SK-N-SH (cell line): Measurements from ENCODE around the gene KRTAP5-5. TPM values are rescaled to one million over a fixed set of nuclear protein-coding genes. Genes with fewer than 3 reads are reported as not detected.

Source experiments
- CTCF ChIA-PET: fragments of 300-600, 350-600 bp; formaldehyde crosslinking; extraction: SDS; loops from one replicate; lab custom pipeline; 2021; lab: Yijun Ruan, JAX
- POLR2A ChIA-PET: fragments of 350-600 bp; sonication (Branson Sonifier 250); formaldehyde crosslinking; extraction: SDS; loops from one replicate; lab custom pipeline; 2020; ENCODE audit warnings: antibody characterized with exemption, inconsistent platforms; lab: Yijun Ruan, JAX
- DNase-seq: peaks from one replicate; pipeline ENCODE4 v3.0.0; 2012
- H2AFZ ChIP-seq: fragments of 200-600 bp; sonication (generic); 2 replicates; pipeline ENCODE4 v1.8.1; 2016; ENCODE audit warnings: antibody characterized with exemption, mild to moderate bottlenecking, low read depth
- H3F3A ChIP-seq: fragments of 200-600 bp; sonication (generic); replicated peaks from 2 replicates; pipeline ENCODE3; 2016; ENCODE audit warnings: antibody characterized with exemption, mild to moderate bottlenecking; ENCODE audit not compliant: insufficient read depth
- H3K27ac ChIP-seq, 2 experiments: fragments of 200-500 bp in 1 of 2; fragments of 200-600 bp in 1 of 2; sonication (Bioruptor generic) in 1 of 2; sonication (generic), shearing (Covaris generic) in 1 of 2; 2 replicates each; pipeline versions ENCODE4 v1.5.1 to v1.6.1; 2014 to 2016; ENCODE audit warnings: low read depth in 2 of 2, inconsistent platforms in 1 of 2, low read length in 1 of 2, mild to moderate bottlenecking in 1 of 2, mixed read lengths in 1 of 2
- H3K27me3 ChIP-seq: fragments of 200-600 bp; sonication (generic), shearing (Covaris generic); 2 replicates; pipeline ENCODE4 v1.6.1; 2016; ENCODE audit warnings: mixed run types; ENCODE audit not compliant: insufficient read depth
- H3K36me3 ChIP-seq, 2 experiments: fragments of 200-500 bp in 1 of 2; fragments of 200-600 bp in 1 of 2; sonication (Bioruptor generic) in 1 of 2; sonication (generic) in 1 of 2; replicated peaks in 1 of 2; 2 replicates each; pipeline versions ENCODE3 to v1.5.1; 2014 to 2016; ENCODE audit warnings: low read length in 1 of 2, mild to moderate bottlenecking in 1 of 2; ENCODE audit not compliant: insufficient read depth in 2 of 2, control insufficient read depth in 1 of 2
- H3K4me1 ChIP-seq, 2 experiments: fragments of 200-500 bp in 1 of 2; fragments of 200-600 bp in 1 of 2; sonication (Bioruptor generic) in 1 of 2; sonication (generic), shearing (Covaris generic) in 1 of 2; 2 replicates each; pipeline versions ENCODE4 v1.5.1 to v1.6.1; 2014 to 2016; ENCODE audit warnings: low read depth in 1 of 2, low read length in 1 of 2, mixed run types in 1 of 2; ENCODE audit not compliant: insufficient read depth in 2 of 2, control insufficient read depth in 1 of 2
- H3K4me2 ChIP-seq: fragments of 200-600 bp; sonication (generic), shearing (Covaris generic); 2 replicates; pipeline ENCODE4 v1.6.1; 2017; ENCODE audit warnings: mixed run types
- H3K4me3 ChIP-seq, 2 experiments: fragments of 200-500 bp in 1 of 2; fragments of 200-600 bp in 1 of 2; sonication (Bioruptor generic) in 1 of 2; sonication (generic), shearing (Covaris generic) in 1 of 2; 2 replicates each; pipeline versions ENCODE4 v1.5.1 to v1.8.1; 2014 to 2016; ENCODE audit warnings: low read depth in 2 of 2, inconsistent platforms in 1 of 2, low read length in 1 of 2, mild to moderate bottlenecking in 1 of 2, mixed read lengths in 1 of 2, moderate library complexity in 1 of 2
- H3K79me2 ChIP-seq: fragments of 200-600 bp; sonication (generic); 2 replicates; pipeline ENCODE4 v1.8.1; 2017; ENCODE audit warnings: mild to moderate bottlenecking; ENCODE audit not compliant: insufficient read depth
- H3K9ac ChIP-seq: fragments of 200-600 bp; sonication (generic); 2 replicates; pipeline ENCODE4 v1.6.1; 2017; ENCODE audit warnings: mixed run types
- H3K9me2 ChIP-seq: fragments of 200-600 bp; sonication (generic); 2 replicates; pipeline ENCODE4 v1.6.1; 2017; ENCODE audit warnings: mixed run types
- H3K9me3 ChIP-seq: fragments of 200-600 bp; sonication (generic); 2 replicates; pipeline ENCODE4 v1.6.1; 2017; ENCODE audit warnings: mixed run types, mild to moderate bottlenecking, moderate library complexity
- H4K20me1 ChIP-seq: fragments of 200-600 bp; sonication (generic); 2 replicates; pipeline ENCODE4 v1.6.1; 2017; ENCODE audit warnings: mild to moderate bottlenecking, mixed run types; ENCODE audit not compliant: insufficient read depth
- CHD2 ChIP-seq: fragments of 150-350 bp; IDR thresholded peaks from 2 replicates; pipeline ENCODE4 v1.6.1; 2018; ENCODE audit warnings: low read length; ENCODE audit not compliant: partially characterized antibody
- ELF1 ChIP-seq: IDR thresholded peaks from 2 replicates; pipeline ENCODE4 v1.4.0; 2012
- EZH2phosphoT487 ChIP-seq: fragments of 200-600 bp; sonication (generic); IDR thresholded peaks from 2 replicates; pipeline ENCODE4 v1.6.1; 2017; ENCODE audit warnings: low read depth, mixed run types, mild to moderate bottlenecking, antibody characterized with exemption, moderate library complexity, borderline replicate concordance
- FOSL2 ChIP-seq: IDR thresholded peaks from 2 replicates; pipeline ENCODE4 v1.4.0; 2012; ENCODE audit warnings: low read depth, mild to moderate bottlenecking, moderate library complexity, borderline replicate concordance
- FOXJ3 ChIP-seq: sonication (generic); formaldehyde crosslinking; IDR thresholded peaks from 2 replicates; pipeline ENCODE4 v1.5.1; 2020; ENCODE audit warnings: mild to moderate bottlenecking, missing genetic modification reagents
- GABPA ChIP-seq: IDR thresholded peaks from 2 replicates; pipeline ENCODE4 v1.4.0; 2012; ENCODE audit warnings: low read depth, mild to moderate bottlenecking
- JUND ChIP-seq: IDR thresholded peaks from 2 replicates; pipeline ENCODE4 v1.4.0; 2012
- NFIC ChIP-seq: IDR thresholded peaks from 2 replicates; pipeline ENCODE4 v1.4.0; 2012; ENCODE audit warnings: borderline replicate concordance
- RAD21 ChIP-seq: IDR thresholded peaks from 2 replicates; pipeline ENCODE4 v1.6.1; 2012; ENCODE audit warnings: mild to moderate bottlenecking, low read length
- RCOR1 ChIP-seq: fragments of 150-350 bp; IDR thresholded peaks from 2 replicates; pipeline ENCODE4 v1.6.1; 2017; ENCODE audit warnings: antibody characterized with exemption, low read length
- TCF12 ChIP-seq: IDR thresholded peaks from 2 replicates; pipeline ENCODE4 v1.4.0; 2012
- TEAD4 ChIP-seq: IDR thresholded peaks from 2 replicates; pipeline ENCODE4 v1.4.0; 2012; ENCODE audit warnings: mild to moderate bottlenecking, borderline replicate concordance; ENCODE audit not compliant: insufficient read depth
- USF1 ChIP-seq: IDR thresholded peaks from 2 replicates; pipeline ENCODE4 v1.4.0; 2012; ENCODE audit warnings: low read depth, borderline replicate concordance
- YY1 ChIP-seq: IDR thresholded peaks from 2 replicates; pipeline ENCODE4 v1.4.0; 2012; ENCODE audit warnings: low read depth, mild to moderate bottlenecking
- WGBS: methylation state at CpG from one replicate; pipeline ENCODE4 v1.1.6; 2017; ENCODE audit warnings: low lambda C conversion rate; 5-methylcytosine and 5-hydroxymethylcytosine counted together
- polyA plus RNA-seq, 3 experiments: library from polyadenylated mRNA; depleted of rRNA; stranded (reverse); fragments of >200 nt; gene quantifications; 2 replicates each; pipeline ENCODE4 v1.2.3, GENCODE V29; 2012
- TF ChIP-seq, protein P1 (sequence below): IDR thresholded peaks from 2 replicates; pipeline ENCODE4; 2012
- TF ChIP-seq, protein P2 (sequence below): fragments of 150-350 bp; IDR thresholded peaks from 2 replicates; pipeline ENCODE4 v1.6.1; 2016; ENCODE audit warnings: mild to moderate bottlenecking, low read depth, low read length
- TF ChIP-seq, protein P3 (sequence below): fragments of 150-350 bp; IDR thresholded peaks from 2 replicates; pipeline ENCODE4 v1.6.1; 2017; ENCODE audit warnings: antibody characterized with exemption, low read length, low read depth, borderline replicate concordance
- TF ChIP-seq, protein P4 (sequence below): IDR thresholded peaks from 2 replicates; pipeline ENCODE4 v1.4.0; 2012; ENCODE audit warnings: low read depth, borderline replicate concordance

Gene KRTAP5-5
- polyA plus RNA-seq, 1 of the 3 experiments (the other 2 are of a cell fraction): not detected

DNA sequence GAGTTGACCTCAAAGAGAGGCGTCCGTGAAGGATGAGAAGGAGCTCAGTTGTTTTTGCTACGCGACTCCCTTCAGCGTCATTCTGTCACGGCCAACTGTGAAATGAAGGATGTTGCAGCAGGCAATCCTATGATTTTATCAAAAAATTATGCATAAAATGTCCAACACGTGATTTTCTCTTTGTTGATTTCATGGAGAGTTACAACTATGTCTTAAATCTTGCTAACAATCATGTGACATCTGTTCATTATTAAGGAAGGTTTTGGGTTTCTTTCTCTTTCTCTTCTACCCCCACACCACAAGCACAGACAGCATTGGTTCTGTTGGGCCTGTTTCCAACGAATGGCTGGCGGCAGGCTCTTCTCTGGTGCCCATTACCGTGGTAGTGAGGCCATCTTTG lies 11.3 kb upstream of the KRTAP5-5 start:
- Histone ChIP-seq H3K9me2 (no peaks in the 10 kb centered on the region), H4K20me1 (no peaks in the 10 kb centered on the region), H3K4me3 (no peak overlapping the region), H3K9me3 (no peaks in the 10 kb centered on the region), H2AFZ (no peak overlapping the region), H3K9ac (no peak overlapping the region), H3K4me1 (no peaks in the 10 kb centered on the region; a peak in 1 of 4 replicates), H3K36me3 (no peaks in the 10 kb centered on the region), H3K27ac (no peak overlapping the region), H3K4me2 (no peak overlapping the region), H3K27me3 (no peaks in the 10 kb centered on the region; the same call in 1 of the 2 replicates), H3K79me2 (no peaks in the 10 kb centered on the region), H3F3A (no peaks in the 10 kb centered on the region)
- WGBS: 50% methylated on average over 10 of the region's 10 CpGs
- CTCF ChIA-PET: interaction anchor here (0.8 to 3.7 kb wide), 3 partner anchors 10 to 22 kb away, joined by 3 to 16 read pairs (median 12); partner anchors contain the start of gene KRTAP5-5
- DNase-seq: no peak
- TF ChIP-seq, protein P1, sequence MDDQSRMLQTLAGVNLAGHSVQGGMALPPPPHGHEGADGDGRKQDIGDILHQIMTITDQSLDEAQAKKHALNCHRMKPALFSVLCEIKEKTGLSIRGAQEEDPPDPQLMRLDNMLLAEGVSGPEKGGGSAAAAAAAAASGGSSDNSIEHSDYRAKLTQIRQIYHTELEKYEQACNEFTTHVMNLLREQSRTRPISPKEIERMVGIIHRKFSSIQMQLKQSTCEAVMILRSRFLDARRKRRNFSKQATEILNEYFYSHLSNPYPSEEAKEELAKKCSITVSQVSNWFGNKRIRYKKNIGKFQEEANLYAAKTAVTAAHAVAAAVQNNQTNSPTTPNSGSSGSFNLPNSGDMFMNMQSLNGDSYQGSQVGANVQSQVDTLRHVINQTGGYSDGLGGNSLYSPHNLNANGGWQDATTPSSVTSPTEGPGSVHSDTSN: no peak
- TF ChIP-seq YY1: no peak
- no peak for TF ChIP-seq FOXJ3 (CRISPR knock-in tag)
- no peak for TF ChIP-seq EZH2phosphoT487
- TF ChIP-seq, protein P2, sequence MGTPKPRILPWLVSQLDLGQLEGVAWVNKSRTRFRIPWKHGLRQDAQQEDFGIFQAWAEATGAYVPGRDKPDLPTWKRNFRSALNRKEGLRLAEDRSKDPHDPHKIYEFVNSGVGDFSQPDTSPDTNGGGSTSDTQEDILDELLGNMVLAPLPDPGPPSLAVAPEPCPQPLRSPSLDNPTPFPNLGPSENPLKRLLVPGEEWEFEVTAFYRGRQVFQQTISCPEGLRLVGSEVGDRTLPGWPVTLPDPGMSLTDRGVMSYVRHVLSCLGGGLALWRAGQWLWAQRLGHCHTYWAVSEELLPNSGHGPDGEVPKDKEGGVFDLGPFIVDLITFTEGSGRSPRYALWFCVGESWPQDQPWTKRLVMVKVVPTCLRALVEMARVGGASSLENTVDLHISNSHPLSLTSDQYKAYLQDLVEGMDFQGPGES: no peak
- no peak for TF ChIP-seq USF1
- TF ChIP-seq FOSL2: no peak
- TF ChIP-seq JUND: no peak
- no peak for TF ChIP-seq RAD21
- no peak for TF ChIP-seq NFIC
- no peak for TF ChIP-seq GABPA
- TF ChIP-seq CHD2: no peak
- TF ChIP-seq, protein P3, sequence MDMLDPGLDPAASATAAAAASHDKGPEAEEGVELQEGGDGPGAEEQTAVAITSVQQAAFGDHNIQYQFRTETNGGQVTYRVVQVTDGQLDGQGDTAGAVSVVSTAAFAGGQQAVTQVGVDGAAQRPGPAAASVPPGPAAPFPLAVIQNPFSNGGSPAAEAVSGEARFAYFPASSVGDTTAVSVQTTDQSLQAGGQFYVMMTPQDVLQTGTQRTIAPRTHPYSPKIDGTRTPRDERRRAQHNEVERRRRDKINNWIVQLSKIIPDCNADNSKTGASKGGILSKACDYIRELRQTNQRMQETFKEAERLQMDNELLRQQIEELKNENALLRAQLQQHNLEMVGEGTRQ: no peak
- no peak for TF ChIP-seq RCOR1
- TF ChIP-seq, protein P4, sequence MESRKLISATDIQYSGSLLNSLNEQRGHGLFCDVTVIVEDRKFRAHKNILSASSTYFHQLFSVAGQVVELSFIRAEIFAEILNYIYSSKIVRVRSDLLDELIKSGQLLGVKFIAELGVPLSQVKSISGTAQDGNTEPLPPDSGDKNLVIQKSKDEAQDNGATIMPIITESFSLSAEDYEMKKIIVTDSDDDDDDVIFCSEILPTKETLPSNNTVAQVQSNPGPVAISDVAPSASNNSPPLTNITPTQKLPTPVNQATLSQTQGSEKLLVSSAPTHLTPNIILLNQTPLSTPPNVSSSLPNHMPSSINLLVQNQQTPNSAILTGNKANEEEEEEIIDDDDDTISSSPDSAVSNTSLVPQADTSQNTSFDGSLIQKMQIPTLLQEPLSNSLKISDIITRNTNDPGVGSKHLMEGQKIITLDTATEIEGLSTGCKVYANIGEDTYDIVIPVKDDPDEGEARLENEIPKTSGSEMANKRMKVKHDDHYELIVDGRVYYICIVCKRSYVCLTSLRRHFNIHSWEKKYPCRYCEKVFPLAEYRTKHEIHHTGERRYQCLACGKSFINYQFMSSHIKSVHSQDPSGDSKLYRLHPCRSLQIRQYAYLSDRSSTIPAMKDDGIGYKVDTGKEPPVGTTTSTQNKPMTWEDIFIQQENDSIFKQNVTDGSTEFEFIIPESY: no peak
- no peak for TF ChIP-seq TCF12
- no peak for TF ChIP-seq ELF1
- no peak for TF ChIP-seq TEAD4
- TF ChIP-seq, all 33 proteins: peak for 0
- POLR2A ChIA-PET: no interaction called here
